Pancreas (tissue), 10 donors: ENCODE measurements around the gene NMNAT3. TPM values are rescaled to one million over a fixed set of nuclear protein-coding genes. Genes with fewer than 3 reads are reported as not detected.

Source experiments
- ATAC-seq, 4 donors: fragments of 200-7000 bp; cut with Tn5 transposase; one replicate each; pipeline versions ENCODE4 v1.8.0 to v1.9.1; 2020; ENCODE audit warnings: mild to moderate bottlenecking in 4 of 4, moderate library complexity in 4 of 4
- DNase-seq, 6 donors: peaks; one replicate each; pipeline ENCODE4 v3.0.0-alpha.2; 2020
- FAIRE-seq: peaks from 2 replicates; lab custom pipeline; 2012; peaks lifted over from hg19 to GRCh38; lab: Jason Lieb, UNC
- H3K27ac ChIP-seq, 4 donors: fragments of 200-600 bp; sonication (generic); 1 replicate in 3 of 4; 2 replicates in 1 of 4; pipeline versions ENCODE4 v1.5.0 to v1.8.0; 2020
- H3K27me3 ChIP-seq, 4 donors: fragments of 200-600 bp; one replicate each; pipeline ENCODE4 v1.8.0; 2021
- H3K36me3 ChIP-seq, 3 donors: fragments of 200-600 bp; sonication (generic) in 1 of 3; one replicate each; pipeline versions ENCODE4 v1.5.0 to v1.8.0; 2020 to 2021
- H3K4me1 ChIP-seq, 3 donors: fragments of 200-600 bp; one replicate each; pipeline ENCODE4 v1.8.0; 2021
- H3K4me3 ChIP-seq, 4 donors: fragments of 200-600 bp; sonication (generic) in 2 of 4; one replicate each; pipeline versions ENCODE4 v1.5.0 to v1.8.0; 2020 to 2021
- H3K9me3 ChIP-seq, 4 donors: fragments of 200-600 bp; one replicate each; pipeline ENCODE4 v1.8.0; 2021
- WGBS, 2 donors: extraction: QIAGEN DNeasy Blood & Tissue Kit; methylation state at CpG; one replicate each; pipeline ENCODE4 v1.1.7; 2013; 5-methylcytosine and 5-hydroxymethylcytosine counted together
- intact Hi-C, 3 donors: fragments of 100-400 bp; cut with DNase I; formaldehyde crosslinking; loops; one replicate each; pipeline versions ENCODE4 v1.11.1 to v1.14.2; 2022
- polyA plus RNA-seq, 2 donors: library from polyadenylated mRNA; stranded (reverse); fragments of 200-250 nt; gene quantifications; one replicate each; pipeline ENCODE4 v1.2.3, GENCODE V29; 2013
- total RNA-seq, 6 donors: library from RNA; stranded (reverse); fragmentation: NEBNext Ultra II Directional in 4 of 6; extraction: Animal tissue kit (Norgen Biotek cat#: 25700) in 4 of 6; gene quantifications; one replicate each; pipeline versions ENCODE4 v1.2.1 to v1.2.4, GENCODE V29; 2021 to 2023
- TF ChIP-seq, protein P1 (sequence below), 4 donors: fragments of 200-600 bp; sonication (generic) in 3 of 4; IDR thresholded peaks; one replicate each; pipeline versions ENCODE4 v1.5.0 to v1.8.0; 2021; ENCODE audit warnings: antibody characterized with exemption in 4 of 4
- donor health status: healthy with polysubstance abuse.
- donor health status: DM: no; HTN: no; CAD: no; lungs with moderate emphysema.
- donor health status: DM: no; HTN: no; CAD: no.
- donor health status: control.
- donor health status: control.
- donor health status: Bipolar disorder and iron deficiency.
- donor health status: DM: yes; HTN: yes; CAD: no.
- donor health status: DM: no; HTN: no; CAD: no.
- donor health status: DM: no; HTN: no; CAD: no.
- donor health status: DM: yes; HTN: yes; CAD: no.

NMNAT3 gene
- total and polyA plus RNA-seq, 8 donors = 4.5 to 10.6 (median 7.0) TPM

GRCh38 chr3:139559541-139559940 is 118.2 kb downstream of the NMNAT3 start:
- DNase-seq = no peak
- H3K9me3 ChIP-seq = no peaks in the 10 kb centered on the region
- 26 to 28% methylated on average over 5 of the region's 5 CpGs for WGBS, 2 donors
- TF ChIP-seq, protein P1, sequence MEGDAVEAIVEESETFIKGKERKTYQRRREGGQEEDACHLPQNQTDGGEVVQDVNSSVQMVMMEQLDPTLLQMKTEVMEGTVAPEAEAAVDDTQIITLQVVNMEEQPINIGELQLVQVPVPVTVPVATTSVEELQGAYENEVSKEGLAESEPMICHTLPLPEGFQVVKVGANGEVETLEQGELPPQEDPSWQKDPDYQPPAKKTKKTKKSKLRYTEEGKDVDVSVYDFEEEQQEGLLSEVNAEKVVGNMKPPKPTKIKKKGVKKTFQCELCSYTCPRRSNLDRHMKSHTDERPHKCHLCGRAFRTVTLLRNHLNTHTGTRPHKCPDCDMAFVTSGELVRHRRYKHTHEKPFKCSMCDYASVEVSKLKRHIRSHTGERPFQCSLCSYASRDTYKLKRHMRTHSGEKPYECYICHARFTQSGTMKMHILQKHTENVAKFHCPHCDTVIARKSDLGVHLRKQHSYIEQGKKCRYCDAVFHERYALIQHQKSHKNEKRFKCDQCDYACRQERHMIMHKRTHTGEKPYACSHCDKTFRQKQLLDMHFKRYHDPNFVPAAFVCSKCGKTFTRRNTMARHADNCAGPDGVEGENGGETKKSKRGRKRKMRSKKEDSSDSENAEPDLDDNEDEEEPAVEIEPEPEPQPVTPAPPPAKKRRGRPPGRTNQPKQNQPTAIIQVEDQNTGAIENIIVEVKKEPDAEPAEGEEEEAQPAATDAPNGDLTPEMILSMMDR (IDR thresholded peaks at IDR 0.05) = no peak
- no peaks in the 10 kb centered on the region for H3K27me3 ChIP-seq
- intact Hi-C loops = no loop called here
- peak overlapping the region in 1 of 4 donors; percentile 1 for H3K27ac ChIP-seq
- no peak overlapping the region for H3K4me3 ChIP-seq
- H3K4me1 ChIP-seq = peaks cover 35 to 58% (median 45%) of the 10 kb centered on the region in 3 donors
- H3K36me3 ChIP-seq = no peaks in the 10 kb centered on the region
- ATAC-seq = peak; percentile 7 to 27 (median 17)
- no peak for FAIRE-seq

DNA sequence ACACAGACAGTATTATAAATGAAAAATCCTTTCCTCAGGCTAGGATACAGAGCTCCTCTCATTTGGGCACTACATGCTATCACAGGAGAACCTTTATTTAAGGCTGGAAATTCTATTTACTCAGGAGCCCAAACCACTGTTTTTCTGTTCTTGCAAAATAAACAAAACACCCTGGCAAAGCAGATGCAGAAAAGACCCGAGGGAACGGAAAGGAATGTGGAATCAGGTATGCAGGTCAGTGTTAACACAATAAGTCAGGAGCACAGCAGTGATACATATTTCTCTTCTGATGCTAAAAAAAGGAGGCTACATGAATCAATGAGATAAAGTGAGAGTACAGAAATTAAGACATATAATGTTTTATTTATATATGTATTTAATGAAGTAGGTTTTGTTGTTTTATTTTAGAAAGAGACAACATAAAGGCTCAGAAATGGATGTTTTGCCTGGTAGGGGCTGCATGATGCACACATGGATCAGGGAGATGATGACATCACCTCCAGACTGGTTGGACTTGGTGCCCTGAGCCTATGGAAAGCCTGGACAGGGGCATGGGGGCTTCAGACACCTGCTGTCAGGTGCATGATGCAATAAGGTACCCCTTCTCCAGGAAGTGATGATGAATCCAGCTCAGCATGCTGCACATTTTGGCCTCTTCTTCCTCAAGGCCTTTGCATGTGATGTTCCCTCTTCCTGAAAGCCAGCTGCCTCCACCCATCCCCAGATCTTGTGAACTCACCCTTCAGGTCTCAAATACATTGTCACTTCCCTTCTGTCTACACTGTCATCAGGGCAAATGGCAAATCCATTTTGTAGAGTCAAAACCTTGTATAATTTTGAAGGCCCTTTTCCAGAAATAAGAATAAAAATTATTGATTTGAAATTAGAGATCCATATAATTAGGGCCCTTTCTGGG is 119.2 kb downstream of the NMNAT3 start:
- FAIRE-seq = no peak
- WGBS, 2 donors = 13% methylated on average over 2 of the region's 2 CpGs
- Histone ChIP-seq H3K36me3 (no peaks in the 10 kb centered on the region), H3K4me1 (peaks cover 35 to 58% (median 45%) of the 10 kb centered on the region in 3 donors), H3K27ac (peak overlapping the region in 1 of 4 donors; percentile 1), H3K9me3 (no peaks in the 10 kb centered on the region), H3K27me3 (no peaks in the 10 kb centered on the region), H3K4me3 (no peak overlapping the region)
- ATAC-seq = no peak
- no peak for DNase-seq
- intact Hi-C loops = no loop called here
- TF ChIP-seq, protein P1 (IDR thresholded peaks at IDR 0.05) = no peak

DNA sequence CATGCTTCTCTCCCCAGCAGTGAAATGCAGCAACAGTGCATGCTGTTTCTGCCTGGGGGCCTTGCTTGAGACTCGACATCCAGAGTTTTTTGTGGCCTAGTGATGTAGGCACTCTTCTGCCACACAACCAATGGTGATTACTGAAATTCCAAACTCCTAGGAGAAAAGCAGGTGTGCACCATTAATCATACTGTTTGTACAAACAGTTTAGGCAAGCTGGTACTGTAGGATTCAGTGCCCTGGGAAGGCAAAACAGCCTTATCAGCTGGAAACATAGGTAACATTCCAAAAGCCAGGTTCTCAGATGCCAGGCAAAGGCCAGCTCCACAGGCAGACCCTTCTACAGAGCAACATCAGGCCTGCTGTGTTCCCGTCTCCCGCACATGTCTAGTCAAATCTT is 120.7 kb downstream of the NMNAT3 start:
- Histone ChIP-seq H3K4me1 (peaks cover 35 to 58% (median 45%) of the 10 kb centered on the region in 3 donors), H3K27ac (peak overlapping the region in 2 of 4 donors; percentile 34 to 41), H3K27me3 (no peaks in the 10 kb centered on the region), H3K9me3 (no peaks in the 10 kb centered on the region), H3K36me3 (no peaks in the 10 kb centered on the region), H3K4me3 (no peak overlapping the region)
- TF ChIP-seq, protein P1 (IDR thresholded peaks at IDR 0.05) = no peak
- intact Hi-C loops = no loop called here
- peak in 2 of 6 donors; percentile 48 to 50 for DNase-seq
- FAIRE-seq = no peak
- WGBS, 2 donors = 28 to 47% methylated on average over 3 of the region's 3 CpGs
- ATAC-seq = peak; percentile 70 to 86 (median 79)

DNA sequence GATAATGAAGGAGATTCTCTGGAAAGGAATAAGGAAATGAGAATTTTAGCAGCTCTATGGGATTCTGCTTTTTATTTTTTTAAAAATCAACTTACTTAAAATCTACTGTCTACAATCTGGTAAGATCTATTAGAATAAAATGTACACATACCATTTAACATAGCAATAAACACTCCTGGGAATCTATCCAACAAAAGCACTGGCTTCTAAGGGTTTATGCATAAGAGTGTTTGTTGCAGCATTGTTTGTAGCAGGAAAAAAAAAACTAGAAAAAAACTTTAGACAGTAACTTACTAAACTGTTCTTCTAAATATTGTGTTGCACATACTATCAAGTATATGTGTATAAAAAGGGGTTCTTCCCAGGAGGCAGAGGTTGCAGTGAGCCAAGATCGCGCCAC is 122.5 kb downstream of the NMNAT3 start:
- ATAC-seq = no peak
- Histone ChIP-seq H3K27me3 (no peaks in the 10 kb centered on the region), H3K36me3 (no peaks in the 10 kb centered on the region), H3K27ac (peak overlapping the region in 1 of 4 donors; percentile 2), H3K4me3 (no peak overlapping the region), H3K9me3 (no peaks in the 10 kb centered on the region), H3K4me1 (peaks cover 26 to 46% (median 37%) of the 10 kb centered on the region in 3 donors)
- TF ChIP-seq, protein P1 (IDR thresholded peaks at IDR 0.05) = no peak
- intact Hi-C loops = no loop called here
- no peak for FAIRE-seq
- no peak for DNase-seq
- 96 to 98% methylated on average over 2 of the region's 2 CpGs for WGBS, 2 donors

DNA sequence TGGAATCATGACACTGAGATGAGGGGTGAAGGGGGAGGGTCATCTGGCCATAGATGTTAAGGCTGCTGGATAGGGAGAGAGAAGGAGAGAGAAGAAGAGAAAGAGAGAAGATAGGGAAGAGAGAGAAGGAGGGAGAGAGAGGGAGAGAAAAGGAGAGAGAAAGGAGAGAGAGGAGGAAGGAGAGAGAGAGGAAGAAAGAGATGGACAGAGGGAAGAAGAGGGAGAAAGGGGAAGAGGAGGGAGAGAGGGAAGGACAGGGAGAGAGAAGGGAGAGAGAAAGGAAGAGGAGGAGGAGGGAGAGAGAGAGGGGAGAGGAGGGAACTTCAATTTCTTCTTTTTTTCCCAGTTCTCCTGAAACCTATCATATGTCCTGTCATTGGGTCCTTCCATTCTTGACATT is 123.1 kb downstream of the NMNAT3 start:
- intact Hi-C loops = no loop called here
- DNase-seq = no peak

More for the DNA sequence above, 123.1 kb downstream of the NMNAT3 start:
- Histone ChIP-seq H3K27ac (no peak overlapping the region), H3K9me3 (no peaks in the 10 kb centered on the region), H3K4me1 (peaks cover 32 to 41% (median 36%) of the 10 kb centered on the region in 3 donors), H3K4me3 (no peak overlapping the region), H3K36me3 (no peaks in the 10 kb centered on the region), H3K27me3 (no peaks in the 10 kb centered on the region)
- FAIRE-seq (no peak), ATAC-seq (no peak)
- TF ChIP-seq, protein P1 (IDR thresholded peaks at IDR 0.05) = no peak
